ENCODE data around the gene ZMIZ1.

DNA sequence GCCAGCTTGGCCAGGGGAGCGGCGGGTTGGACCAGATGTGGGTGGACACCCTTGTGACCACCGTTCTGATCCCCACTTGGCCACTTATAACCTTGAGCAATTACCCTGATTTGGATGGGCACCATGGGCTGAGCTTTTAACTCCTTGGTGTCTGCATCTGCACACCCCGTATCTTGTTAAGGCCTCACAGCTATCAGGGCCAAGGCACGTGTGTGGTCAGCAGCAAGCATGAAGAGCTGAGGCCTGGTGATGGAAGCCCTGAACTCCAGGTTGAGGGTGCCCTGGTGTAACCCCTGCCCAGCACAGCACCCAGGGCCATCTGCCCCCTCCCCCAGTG, 89.2 kb downstream of the ZMIZ1 start:
- TF ChIP-seq CTCF (IDR thresholded peaks at IDR 0.05; ENCODE audit: low read depth, low read length, missing input control) (no peak), YY1 (IDR thresholded peaks at IDR 0.05) (no peak), EGR1 (IDR thresholded peaks at IDR 0.05; ENCODE audit: low read depth in 2 of 2) (no peak), TAF1 (conservative IDR thresholded peaks at IDR 0.05) (no peak)
- TF ChIP-seq, protein P1, sequence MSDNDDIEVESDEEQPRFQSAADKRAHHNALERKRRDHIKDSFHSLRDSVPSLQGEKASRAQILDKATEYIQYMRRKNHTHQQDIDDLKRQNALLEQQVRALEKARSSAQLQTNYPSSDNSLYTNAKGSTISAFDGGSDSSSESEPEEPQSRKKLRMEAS (IDR thresholded peaks at IDR 0.05), result no peak
